ENCODE results near the gene OR52W1.
"Not testable (repeated sequence)": the region's sequence is repeated elsewhere in the genome, so short reads cannot be mapped to it uniquely, and the experiment has no call there.

The OR52W1 gene

GRCh38 chr11:6214530-6214929 is 15.5 kb downstream of the OR52W1 start:
- no peak for DNase-seq (ENCODE audit: extremely low spot score, insufficient read length, low read depth)
- no peak for FAIRE-seq

- FAIRE-seq = no peak
- DNase-seq (ENCODE audit: extremely low spot score, insufficient read length, low read depth) = no peak
Observed at GRCh38 chr11:6216501-6216900, 17.5 kb downstream of the OR52W1 start.

- DNase-seq (ENCODE audit: extremely low spot score, insufficient read length, low read depth) (no peak), FAIRE-seq (no peak)
Observed at GRCh38 chr11:6217722-6218121, 18.7 kb downstream of the OR52W1 start.

GRCh38 chr11:6219359-6219758 is 20.3 kb downstream of the OR52W1 start:
- no peak for DNase-seq (ENCODE audit: extremely low spot score, insufficient read length, low read depth)
- no peak for FAIRE-seq

GRCh38 chr11:6223854-6224253 is 24.8 kb downstream of the OR52W1 start:
- FAIRE-seq (no peak), DNase-seq (ENCODE audit: extremely low spot score, insufficient read length, low read depth) (no peak)

GRCh38 chr11:6224421-6224820 is 25.4 kb downstream of the OR52W1 start:
- DNase-seq (ENCODE audit: extremely low spot score, insufficient read length, low read depth) = no peak
- no peak for FAIRE-seq

GRCh38 chr11:6225024-6225423 is 26.0 kb downstream of the OR52W1 start:
- DNase-seq (ENCODE audit: extremely low spot score, insufficient read length, low read depth) = no peak
- FAIRE-seq = no peak

- FAIRE-seq (no peak), DNase-seq (ENCODE audit: extremely low spot score, insufficient read length, low read depth) (no peak)
Observed at GRCh38 chr11:6225896-6226295, 26.9 kb downstream of the OR52W1 start.

- peak; percentile 51 for FAIRE-seq
- DNase-seq (ENCODE audit: extremely low spot score, insufficient read length, low read depth) = no peak
Observed at GRCh38 chr11:6228520-6228919, 29.5 kb downstream of the OR52W1 start.

GRCh38 chr11:6229911-6230310 is 30.9 kb downstream of the OR52W1 start:
- DNase-seq (ENCODE audit: extremely low spot score, insufficient read length, low read depth) = no peak
- peak; percentile 64 for FAIRE-seq

- DNase-seq (ENCODE audit: extremely low spot score, insufficient read length, low read depth) (no peak), FAIRE-seq (no peak)
Observed at GRCh38 chr11:6232899-6233298, 33.9 kb downstream of the OR52W1 start.

- FAIRE-seq = no peak
- DNase-seq (ENCODE audit: extremely low spot score, insufficient read length, low read depth) = no peak
Observed at GRCh38 chr11:6233984-6234386, 35.0 kb downstream of the OR52W1 start.

- DNase-seq (ENCODE audit: extremely low spot score, insufficient read length, low read depth) (peak; percentile 84), FAIRE-seq (peak; percentile 99)
Observed at GRCh38 chr11:6234387-6235107, 35.5 kb downstream of the OR52W1 start, which contains the start of gene FHIP1B. TSS of gene FHIP1B (minus strand) at chr11:6234636. CDS start at chr11:6224516, 10,120 bp downstream.

GRCh38 chr11:6237266-6237665 is 38.2 kb downstream of the OR52W1 start:
- no peak for FAIRE-seq
- no peak for DNase-seq (ENCODE audit: extremely low spot score, insufficient read length, low read depth)

- DNase-seq (ENCODE audit: extremely low spot score, insufficient read length, low read depth) = no peak
- no peak for FAIRE-seq
Observed at GRCh38 chr11:6237761-6238302, 38.8 kb downstream of the OR52W1 start.

- DNase-seq (ENCODE audit: extremely low spot score, insufficient read length, low read depth) (no peak), FAIRE-seq (no peak)
Observed at GRCh38 chr11:6238902-6239301, 39.9 kb downstream of the OR52W1 start, which contains the start of gene CNGA4. TSS of gene CNGA4 (plus strand) at chr11:6239089. CDS start at chr11:6239207, 118 bp downstream.

GRCh38 chr11:6240139-6240538 is 41.1 kb downstream of the OR52W1 start:
- FAIRE-seq (no peak), DNase-seq (ENCODE audit: extremely low spot score, insufficient read length, low read depth) (no peak)

GRCh38 chr11:6240781-6241180 is 41.8 kb downstream of the OR52W1 start:
- FAIRE-seq (no peak), DNase-seq (ENCODE audit: extremely low spot score, insufficient read length, low read depth) (no peak)

GRCh38 chr11:6241316-6241715 is 42.3 kb downstream of the OR52W1 start:
- DNase-seq (ENCODE audit: extremely low spot score, insufficient read length, low read depth) (no peak), FAIRE-seq (no peak)

- DNase-seq (ENCODE audit: extremely low spot score, insufficient read length, low read depth) (no peak), FAIRE-seq (no peak)
Observed at GRCh38 chr11:6245536-6245935, 46.5 kb downstream of the OR52W1 start.

GRCh38 chr11:6248248-6248647 is 49.2 kb downstream of the OR52W1 start:
- FAIRE-seq (no peak), DNase-seq (ENCODE audit: extremely low spot score, insufficient read length, low read depth) (no peak)

- not testable (repeated sequence) for DNase-seq (ENCODE audit: extremely low spot score, insufficient read length, low read depth); FAIRE-seq
Observed at GRCh38 chr11:6248897-6249296, 49.9 kb downstream of the OR52W1 start.
